Middle frontal gyrus (tissue), 1 donor: ENCODE measurements around the gene FRYL.
A peak's percentile ranks its signal among the peaks of the same experiment; 100 is the strongest.
"Not testable (repeated sequence)": the region's sequence is repeated elsewhere in the genome, so short reads cannot be mapped to it uniquely, and the experiment has no call there.

Experiments
- DNase-seq: peaks from one replicate; pipeline ENCODE4 v3.0.0-alpha.2; 2015; ENCODE audit warnings: low spot score; ENCODE audit errors: extremely low spot score

The FRYL gene

DNA sequence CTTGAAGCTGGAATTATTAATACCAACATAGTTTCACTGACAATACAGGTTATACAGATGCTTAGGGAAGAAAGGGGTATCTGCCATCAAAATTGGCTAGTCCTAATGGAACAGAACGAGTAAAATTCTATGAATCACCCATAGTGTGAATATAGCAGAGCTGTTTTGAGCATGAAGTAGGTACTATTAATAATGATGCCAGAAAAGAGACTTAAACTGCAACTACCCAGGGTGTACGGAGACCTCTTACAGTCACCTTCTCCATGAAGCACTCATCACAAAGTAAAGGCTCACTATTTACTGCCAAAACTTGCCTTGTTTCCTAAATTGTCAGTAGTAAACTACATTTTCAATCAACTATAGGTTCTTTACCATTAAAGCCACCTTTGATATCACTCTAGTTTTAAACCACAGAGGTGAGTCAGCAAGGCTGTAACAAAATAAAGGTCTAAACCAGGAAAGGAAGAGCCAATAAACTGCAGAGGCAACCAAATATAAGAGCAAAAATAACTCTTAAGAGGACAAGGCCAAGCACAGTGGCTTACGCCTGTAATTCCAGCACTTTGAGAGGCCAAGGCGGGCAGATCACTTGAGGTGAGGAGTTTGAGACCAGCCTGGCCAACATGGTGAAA lies 114.4 kb downstream of the FRYL start:
- no peak for DNase-seq

DNA sequence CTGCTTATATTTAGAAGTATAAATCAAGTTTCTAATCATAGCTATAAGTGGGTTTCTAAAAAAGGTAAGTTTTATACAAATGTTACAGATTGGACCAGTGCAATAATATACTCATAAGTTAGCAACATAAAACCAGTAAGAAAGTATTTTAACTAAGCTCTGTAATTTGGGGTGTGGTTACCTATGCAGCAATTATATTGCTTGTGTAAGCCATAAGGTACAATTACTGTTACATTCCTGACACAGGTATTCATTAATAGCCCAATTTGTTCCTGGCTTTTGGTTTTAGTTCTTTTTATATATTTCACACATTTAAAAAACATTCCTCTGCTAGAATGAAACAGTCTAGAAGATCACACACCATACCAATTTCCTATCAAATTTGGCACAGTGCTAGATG lies 115.1 kb downstream of the FRYL start:
- DNase-seq, result no peak

DNA sequence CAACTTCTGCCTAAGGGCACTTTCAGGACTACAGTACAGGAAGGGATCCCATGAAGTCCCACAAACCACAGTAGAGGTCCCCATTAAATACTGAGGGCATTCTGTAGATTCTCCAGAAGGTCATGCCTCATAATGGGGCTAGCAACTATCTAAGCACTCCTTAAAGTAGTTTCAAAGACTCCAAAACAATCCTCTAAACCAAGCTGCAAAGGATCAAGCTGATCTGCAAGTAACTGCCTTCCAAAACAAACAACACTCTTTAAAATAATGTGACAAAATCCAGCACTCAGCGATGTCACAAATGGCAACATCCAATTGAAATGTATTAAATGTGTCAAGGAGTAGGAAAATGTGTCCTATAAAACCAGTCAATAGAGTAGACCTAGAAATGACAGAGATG lies 118.7 kb downstream of the FRYL start:
- DNase-seq, result no peak

- no peak for DNase-seq
Measured at GRCh38 chr4:48660347-48660746, 119.7 kb downstream of the FRYL start.

GRCh38 chr4:48654015-48654664 lies 125.9 kb downstream of the FRYL start:
- DNase-seq, result no peak

GRCh38 chr4:48653217-48654014 lies 126.7 kb downstream of the FRYL start:
- DNase-seq, result peak; percentile 82

DNA sequence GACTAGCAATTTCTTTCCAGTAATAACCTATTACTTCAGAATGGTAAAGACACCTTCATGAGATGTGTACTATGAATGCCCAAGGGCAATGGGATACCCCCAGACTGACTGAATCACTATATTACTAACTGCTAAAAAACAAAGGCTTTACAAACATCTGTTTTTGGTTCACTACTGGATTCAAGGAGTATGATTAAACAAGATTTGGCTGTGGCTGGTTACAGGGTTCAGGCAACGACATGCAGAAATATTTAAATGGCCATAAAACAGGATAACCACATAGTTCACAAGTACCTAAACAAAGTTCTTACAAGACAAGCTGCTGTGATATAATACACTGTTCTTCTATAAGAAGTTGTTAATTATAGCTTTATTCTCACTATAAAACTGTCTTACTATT lies 128.2 kb downstream of the FRYL start:
- no peak for DNase-seq

DNA sequence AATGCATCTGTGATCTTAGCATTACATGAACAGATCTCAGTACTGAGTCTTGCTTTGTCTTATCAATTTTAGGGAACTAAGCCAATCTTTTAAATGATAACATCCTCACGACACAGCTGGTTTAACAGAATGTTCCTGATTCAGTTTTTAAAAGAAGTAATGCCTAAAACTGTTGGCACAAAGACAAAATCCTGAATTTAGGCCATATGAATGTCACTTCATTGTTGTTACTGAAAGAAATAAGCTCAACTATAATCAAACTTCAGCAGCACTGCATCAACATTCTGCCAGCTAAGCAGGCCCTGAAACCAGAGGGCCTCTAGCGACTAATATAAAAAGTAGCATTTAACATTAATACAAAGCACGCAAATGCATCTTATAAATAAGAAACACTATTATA lies 130.6 kb downstream of the FRYL start:
- no peak for DNase-seq

DNA sequence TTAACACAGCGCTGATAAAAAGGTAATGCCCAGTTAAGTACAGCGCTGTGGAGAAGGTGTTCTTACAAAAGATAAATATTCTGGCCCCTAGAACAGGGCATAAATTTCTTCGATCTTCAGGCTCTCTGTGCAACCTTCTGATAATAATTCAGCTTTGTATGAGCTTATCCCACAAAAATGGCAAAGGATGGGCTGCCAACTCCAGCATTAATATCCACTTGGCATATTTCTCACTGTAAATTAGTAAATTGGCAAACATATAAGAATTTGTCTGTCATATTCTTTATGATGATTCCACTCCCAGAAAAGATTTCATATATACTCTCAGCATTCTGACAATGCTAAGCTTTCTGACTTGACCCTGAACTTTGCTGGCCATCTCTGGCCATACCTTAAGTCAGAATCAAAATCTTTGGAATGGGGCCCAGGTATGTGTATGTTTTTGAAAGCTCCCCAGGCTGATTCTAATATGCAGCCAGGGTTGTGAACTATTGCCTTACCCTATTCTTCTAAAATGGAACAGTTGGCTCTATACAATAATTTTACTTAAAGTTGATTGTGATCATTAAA lies 134.8 kb downstream of the FRYL start:
- no peak for DNase-seq

GRCh38 chr4:48642421-48643374 lies 137.4 kb downstream of the FRYL start:
- no peak for DNase-seq

- no peak for DNase-seq
Measured at GRCh38 chr4:48641401-48641800, 138.7 kb downstream of the FRYL start.

DNA sequence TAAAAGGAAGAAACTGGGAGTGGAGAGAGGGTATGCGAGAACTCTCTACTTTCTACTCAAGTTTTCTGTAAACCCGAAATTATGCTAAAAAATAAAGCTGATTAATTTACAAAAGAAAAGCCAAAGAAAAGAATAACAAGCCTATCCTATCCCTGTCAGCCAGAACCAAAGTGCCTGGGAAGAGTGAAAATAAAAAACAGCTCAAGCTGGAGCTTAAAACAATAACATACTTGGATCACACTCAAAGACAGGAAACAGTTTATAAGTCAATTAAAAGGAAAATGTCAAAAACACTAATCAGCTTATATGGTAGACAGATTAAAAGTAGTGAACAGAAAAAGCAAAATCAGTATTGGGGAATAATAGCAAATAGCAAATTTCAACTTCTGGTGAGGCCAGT lies 139.4 kb downstream of the FRYL start:
- DNase-seq, result no peak

DNA sequence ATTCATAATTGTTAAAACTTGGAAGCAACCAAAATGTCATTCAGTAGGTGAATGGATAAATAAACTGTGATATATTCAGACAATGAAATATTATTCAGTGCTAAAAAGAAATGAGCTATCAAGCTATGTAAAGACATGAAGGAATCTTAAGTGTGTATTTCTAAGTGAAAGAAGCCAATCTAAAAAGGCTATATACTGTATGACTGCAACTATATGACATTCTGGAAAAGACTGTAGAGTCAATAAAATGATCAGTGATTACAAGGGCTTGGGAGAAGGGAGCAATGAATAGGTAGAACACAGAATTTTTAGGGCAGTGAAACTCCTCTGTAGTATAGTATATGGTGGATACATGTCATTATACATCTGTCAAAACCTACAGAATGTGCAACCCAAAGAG lies 139.9 kb downstream of the FRYL start:
- no peak for DNase-seq

- DNase-seq, result no peak
Measured at GRCh38 chr4:48639807-48640206, 140.3 kb downstream of the FRYL start.

- not testable (repeated sequence) for DNase-seq
Measured at GRCh38 chr4:48638586-48638985, 141.5 kb downstream of the FRYL start.

- no peak for DNase-seq
Measured at GRCh38 chr4:48636911-48637310, 143.2 kb downstream of the FRYL start.

GRCh38 chr4:48635980-48636379 lies 144.1 kb downstream of the FRYL start:
- DNase-seq, result no peak

- no peak for DNase-seq
Measured at GRCh38 chr4:48635310-48635709, 144.8 kb downstream of the FRYL start.

DNA sequence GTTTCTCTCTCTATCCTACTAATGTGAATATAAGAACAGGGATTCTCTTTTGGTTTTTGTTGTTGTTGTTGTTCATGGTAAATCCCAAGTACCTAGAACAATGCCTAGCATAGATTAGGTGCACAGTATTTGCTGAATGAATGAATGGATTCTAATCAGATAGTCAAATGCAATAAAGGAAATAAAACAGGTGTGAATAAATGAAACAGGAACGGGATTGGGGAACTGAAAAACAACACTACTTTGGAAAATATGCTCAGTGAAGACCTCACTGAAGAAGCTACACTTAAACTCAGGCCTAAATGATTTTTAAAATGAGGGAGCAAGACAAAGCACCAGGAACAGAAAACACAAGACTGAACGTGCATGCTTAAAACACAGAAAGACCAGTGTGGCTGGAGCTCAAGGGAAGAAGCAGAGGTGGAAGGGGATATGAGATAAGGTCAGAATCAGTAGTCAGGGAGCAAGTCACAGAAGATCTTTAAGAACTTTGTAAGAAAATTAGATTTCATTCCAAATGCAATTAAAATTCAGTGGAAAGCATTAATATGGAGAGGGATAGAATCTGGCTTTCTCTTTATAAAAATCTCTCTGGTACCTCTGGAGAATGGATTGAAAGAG lies 145.3 kb downstream of the FRYL start:
- no peak for DNase-seq

GRCh38 chr4:48633657-48634056 lies 146.4 kb downstream of the FRYL start:
- no peak for DNase-seq

GRCh38 chr4:48629458-48629857 lies 150.6 kb downstream of the FRYL start:
- no peak for DNase-seq
